ENCODE results near the gene CD200. TPM values are rescaled to one million over a fixed set of nuclear protein-coding genes. Genes with fewer than 3 reads are reported as not detected.

Gene CD200
- polyA plus RNA-seq, 3 donors: 39.5 to 44.1 (median 43.0) TPM

DNA sequence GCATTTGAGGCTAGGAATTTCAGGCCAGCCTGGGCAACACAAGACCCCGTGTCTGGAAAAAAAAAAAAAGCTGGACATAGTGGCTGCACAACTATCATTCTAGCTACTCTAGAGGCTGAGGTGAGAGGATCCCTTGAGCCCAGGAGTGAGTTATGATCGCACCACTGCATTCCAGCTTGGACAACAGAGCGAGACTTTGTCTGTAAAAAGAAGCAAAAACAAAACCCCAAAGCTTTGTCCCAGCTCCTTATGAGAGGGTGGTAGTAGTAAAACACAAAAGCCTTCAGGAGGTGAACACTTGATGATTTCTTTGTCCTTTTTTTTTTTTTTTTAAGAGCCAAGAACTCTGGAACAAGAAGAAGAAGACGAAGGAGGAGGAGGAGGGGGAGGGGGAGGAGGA lies 1.1 kb upstream of the CD200 start:
- DNase-seq (ENCODE audit: low read depth in 3 of 3, low spot score in 2 of 3): no peak

DNA sequence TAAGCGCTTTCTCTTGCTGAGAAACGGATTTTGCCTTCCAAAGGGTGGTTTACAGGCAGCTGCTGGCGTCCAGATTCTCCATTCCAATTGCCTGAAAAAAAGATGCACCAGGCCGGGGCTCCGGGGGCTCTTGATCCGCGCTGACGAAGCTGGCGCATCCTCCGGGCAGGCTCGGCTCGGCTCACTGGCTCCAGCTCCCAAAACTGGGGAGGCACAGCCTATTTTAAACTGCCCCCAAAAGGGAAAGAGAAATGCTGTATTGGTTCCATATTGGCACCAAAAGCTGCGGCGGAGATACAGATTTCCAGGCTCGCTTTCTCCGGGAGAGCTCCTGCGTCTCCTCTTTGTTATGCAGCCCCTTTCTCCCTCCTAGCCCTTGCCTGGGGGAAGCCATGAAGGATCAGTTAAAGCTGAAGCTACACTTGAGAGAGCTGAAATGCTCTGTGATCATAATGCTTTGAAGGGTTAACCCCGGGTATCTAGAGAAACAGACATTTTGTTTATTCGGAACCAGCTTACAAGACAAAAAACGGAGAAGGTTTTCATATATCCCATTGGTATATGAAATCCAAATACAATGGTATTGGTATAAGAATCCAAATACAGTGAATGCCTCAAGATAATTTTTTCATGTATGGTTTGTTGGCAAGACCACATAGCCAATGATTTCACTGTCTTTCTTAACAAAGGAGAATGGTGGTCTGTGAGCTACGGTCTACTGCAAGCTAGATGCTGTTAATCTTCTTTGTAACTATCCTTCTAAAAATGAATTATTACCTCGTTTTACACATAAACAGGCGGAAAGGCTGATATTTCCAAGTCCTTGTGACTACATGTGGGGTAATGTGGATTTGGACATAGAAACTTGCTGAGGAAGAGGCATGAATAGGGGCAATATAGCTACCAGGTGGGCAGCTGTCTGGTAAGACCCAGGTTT lies 693 bp downstream of the CD200 start:
- DNase-seq (ENCODE audit: low read depth in 3 of 3, low spot score in 2 of 3): peak; percentile 62 to 74 (median 62)

DNA sequence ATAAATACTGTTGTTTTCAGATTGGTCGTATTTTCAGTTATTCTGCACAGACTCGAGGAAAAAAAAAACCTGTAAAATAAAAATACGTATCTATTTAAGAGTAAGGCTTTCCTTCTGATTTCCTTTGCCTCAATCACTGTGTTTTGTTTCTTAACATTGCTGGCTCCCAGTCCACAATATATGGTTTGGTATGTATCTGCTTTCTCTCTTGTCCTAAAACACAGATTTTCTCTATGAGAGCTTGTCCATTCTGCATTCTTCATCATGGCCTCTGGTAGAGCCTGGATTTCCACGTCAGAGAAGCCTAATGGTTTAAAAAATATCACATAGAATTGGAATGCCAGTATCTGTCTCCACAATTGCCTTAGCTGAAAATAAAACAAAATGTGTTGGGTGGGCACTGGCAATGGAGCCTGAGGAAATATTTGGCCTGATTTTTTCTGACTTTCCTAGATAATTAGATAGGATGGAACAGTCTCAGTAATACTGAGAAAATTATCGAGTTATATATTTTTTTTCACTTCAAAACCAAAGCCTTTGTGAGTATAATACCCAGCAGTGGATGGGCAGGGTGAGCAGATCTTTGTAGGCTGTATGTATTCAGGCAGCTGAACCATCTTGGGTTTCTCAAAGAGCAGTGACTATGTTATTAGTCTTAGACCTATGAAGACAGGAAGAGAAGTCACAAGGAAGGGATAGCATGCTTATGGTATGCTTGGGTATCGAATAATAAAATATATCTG lies 1.9 kb downstream of the CD200 start:
- no peak for DNase-seq (ENCODE audit: low read depth in 3 of 3, low spot score in 2 of 3)

DNA sequence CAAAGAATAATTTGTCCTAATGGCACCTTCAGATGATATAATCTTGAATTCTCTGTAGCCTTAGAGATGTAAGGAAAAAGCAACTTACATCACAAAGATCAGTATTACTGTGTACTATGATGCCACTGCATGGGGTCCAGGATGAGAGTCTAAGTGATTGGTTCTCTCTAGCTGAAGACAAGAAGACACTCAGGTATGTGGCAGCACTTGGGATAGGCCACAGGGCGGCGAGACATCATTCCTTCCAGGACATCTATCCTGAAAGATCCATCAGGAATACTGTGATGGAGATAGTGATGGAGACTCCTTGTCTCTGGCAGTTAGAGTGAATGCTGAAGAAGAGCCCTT lies 2.5 kb downstream of the CD200 start:
- DNase-seq (ENCODE audit: low read depth in 3 of 3, low spot score in 2 of 3): no peak

DNA sequence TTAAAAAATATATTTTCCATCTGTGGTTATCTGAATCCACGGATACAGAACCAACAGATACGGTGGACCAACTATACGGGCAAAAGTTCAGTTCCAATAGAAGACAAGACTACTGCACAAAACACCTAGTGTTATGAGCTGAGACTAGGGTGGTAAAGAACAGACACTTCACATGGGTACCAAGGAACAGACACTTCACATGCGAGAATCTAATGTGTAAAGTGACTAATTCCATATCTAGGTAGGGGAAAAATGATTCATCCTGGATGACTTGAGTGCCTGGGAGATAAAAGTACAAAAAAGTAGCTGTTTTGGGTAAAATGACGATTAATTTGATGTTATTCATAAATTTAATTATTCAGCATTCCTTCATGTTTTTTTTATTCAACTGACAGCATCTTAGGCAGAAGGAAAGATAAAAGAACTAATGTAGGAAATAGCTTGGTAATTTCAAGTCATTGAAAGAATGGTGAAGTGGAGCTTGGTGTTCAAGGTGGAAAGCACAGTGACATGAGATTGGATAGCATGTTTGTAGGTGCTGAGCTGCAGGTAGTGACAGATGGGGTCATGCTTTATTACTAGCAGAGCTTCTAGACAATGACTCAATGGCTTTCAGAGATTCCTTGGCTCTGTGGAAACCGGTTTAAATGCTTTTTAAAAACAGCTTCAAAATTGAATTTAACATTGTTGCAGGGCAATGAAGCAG lies 5.2 kb downstream of the CD200 start:
- DNase-seq (ENCODE audit: low read depth in 3 of 3, low spot score in 2 of 3): no peak

DNA sequence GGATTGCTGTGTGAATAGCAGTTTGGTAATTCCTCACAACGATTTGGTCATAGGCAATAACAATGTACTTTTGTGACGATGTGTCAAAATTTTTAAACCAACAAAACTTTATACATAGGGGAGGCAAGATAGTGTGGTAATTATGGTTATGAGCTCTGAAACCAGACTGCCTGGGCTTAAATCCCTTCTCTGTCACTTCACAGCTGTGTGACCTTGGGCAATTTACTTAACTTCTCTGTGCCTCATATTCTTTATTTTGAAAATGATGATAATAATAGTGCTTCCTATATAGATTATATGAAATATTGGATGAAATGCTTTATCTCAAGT lies 5.7 kb downstream of the CD200 start:
- no peak for DNase-seq (ENCODE audit: low read depth in 3 of 3, low spot score in 2 of 3)

DNA sequence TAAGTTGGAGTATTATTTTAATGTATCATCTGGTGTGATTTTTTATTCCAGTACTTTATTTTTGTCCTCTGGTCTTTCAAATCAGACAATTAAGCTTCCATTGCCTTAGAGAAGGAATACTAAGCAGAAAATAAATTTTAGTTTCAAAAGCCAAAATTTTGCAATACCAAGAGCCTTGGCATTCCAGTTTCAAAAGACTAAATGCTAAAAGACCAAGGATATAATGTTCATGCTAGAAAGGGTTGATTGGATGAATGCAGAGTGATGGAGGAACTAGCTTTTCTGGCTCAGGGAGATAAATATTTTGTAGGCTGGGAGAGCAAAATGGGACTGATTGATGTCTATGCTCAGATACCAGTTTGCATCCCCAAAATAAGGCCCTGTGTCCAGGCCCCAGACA lies 6.2 kb downstream of the CD200 start:
- DNase-seq (ENCODE audit: low read depth in 3 of 3, low spot score in 2 of 3): no peak

DNA sequence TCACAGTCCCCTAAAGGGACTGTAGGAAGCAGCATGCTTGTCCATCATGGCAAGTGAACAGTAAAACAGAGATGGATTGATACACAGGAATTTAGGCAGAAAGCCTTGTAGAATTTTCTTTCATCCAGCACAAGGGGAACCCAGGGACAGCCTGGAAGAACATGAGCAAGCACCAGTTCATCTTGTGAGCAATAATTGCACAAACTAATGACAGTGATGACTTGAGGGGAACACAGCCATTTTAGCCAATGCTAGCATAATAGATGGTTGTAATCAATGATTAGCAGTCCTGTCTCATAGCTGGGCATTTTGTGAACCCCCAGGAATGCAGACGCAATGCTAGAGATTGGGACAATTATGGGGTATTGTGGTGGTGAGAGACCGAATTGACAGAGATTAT lies 6.7 kb downstream of the CD200 start:
- no peak for DNase-seq (ENCODE audit: low read depth in 3 of 3, low spot score in 2 of 3)

DNA sequence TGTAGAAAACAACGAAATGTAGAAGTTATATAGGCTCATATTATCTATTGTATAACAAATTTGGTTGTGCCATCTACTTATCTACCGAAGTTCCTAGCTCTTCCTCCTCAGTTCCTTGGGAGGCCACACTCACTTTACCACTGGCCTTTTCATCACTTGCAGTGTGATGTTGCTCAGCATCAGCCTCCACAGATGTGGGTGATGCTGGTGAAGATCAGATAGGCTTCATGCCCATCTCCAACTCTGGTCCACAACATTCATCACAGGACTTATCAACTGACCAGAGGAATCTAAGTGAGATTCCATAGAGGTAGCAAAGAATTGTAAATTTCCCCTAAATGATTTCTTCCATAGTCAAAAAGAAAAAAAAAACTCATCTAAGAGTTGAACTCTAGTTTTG lies 8.4 kb downstream of the CD200 start:
- no peak for DNase-seq (ENCODE audit: low read depth in 3 of 3, low spot score in 2 of 3)

DNA sequence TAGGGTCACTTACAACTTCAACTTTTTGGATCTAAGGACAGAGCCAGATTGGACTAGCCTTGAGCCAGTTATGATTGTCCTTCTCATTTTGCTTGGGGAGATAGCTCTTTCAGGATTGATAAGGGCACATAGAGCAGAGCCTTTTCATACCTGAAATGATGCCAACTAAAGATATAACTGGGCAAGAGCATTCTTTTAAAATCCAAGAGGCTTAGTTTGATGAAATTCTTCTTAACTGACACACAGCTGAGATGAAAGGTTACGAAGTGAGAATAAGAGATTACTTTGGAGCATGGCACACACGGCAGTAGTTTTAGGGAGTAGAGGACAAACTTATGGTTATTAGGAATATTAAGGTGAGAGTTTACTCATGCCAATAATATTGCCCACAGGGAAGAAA lies 12.7 kb downstream of the CD200 start:
- DNase-seq (ENCODE audit: low read depth in 3 of 3, low spot score in 2 of 3): no peak

DNA sequence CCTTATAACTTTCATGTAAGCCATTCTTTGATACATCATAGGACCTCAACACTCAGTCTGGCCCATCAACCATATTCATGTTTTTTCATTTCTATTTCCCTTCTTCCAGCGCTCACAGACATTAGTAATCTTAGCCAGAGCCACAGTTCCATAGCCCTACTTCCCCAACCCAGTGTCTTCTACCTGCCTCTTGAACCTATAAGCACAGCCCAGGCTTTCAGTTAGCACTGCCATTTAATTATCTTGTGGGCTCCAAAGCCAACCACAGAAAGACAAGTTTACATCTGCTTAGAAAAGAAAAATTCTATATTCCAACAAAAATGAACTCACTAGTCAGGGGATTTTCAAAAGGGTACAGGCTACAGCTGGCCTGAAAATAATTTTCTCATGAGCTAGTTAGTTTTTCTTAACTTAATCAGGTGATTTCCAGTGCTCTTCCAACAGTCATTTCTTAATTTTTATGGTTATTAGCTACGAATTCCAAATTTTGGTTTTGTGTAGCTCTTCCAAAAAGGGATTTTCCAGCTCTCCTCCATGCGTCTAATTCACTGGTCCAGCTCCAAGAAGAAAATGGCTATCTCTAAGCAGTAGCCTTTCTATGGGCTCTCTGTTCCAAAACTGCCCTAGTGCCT lies 13.7 kb downstream of the CD200 start:
- no peak for DNase-seq (ENCODE audit: low read depth in 3 of 3, low spot score in 2 of 3)

DNA sequence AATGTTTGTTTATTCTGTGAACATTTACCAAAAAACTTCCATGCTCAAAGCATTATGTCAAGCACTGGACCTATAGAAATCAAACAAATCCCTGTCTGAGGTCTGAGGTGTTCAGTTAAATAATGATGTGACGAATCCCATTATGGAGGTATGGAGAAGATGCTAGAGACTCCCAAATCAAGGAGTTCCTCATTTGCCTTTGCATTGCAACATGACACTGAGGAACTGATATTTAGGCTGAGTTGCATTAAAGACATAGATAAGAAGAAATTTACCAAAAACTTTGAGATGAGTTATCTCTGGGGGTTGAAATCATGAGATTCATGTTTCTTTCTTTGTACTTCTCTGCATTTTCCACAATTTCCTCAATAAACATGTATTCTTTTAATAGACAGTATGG lies 16.0 kb downstream of the CD200 start:
- no peak for DNase-seq (ENCODE audit: low read depth in 3 of 3, low spot score in 2 of 3)

DNA sequence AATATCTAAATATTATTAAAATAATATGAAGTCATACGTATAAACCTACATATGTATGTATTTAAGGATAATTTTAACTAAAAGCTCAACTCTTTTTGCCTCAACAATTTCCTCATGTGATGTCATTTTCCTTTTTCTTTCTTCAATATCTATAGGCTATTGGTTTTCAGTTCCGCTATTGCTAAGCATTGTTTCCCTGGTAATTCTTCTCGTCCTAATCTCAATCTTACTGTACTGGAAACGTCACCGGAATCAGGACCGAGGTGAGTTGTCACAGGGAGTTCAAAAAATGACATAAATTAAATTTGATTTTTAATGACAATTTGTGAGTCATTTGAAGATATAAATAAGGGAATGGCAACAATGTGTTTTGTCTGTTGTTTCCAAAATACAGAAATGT lies 16.6 kb downstream of the CD200 start:
- DNase-seq (ENCODE audit: low read depth in 3 of 3, low spot score in 2 of 3): no peak

DNA sequence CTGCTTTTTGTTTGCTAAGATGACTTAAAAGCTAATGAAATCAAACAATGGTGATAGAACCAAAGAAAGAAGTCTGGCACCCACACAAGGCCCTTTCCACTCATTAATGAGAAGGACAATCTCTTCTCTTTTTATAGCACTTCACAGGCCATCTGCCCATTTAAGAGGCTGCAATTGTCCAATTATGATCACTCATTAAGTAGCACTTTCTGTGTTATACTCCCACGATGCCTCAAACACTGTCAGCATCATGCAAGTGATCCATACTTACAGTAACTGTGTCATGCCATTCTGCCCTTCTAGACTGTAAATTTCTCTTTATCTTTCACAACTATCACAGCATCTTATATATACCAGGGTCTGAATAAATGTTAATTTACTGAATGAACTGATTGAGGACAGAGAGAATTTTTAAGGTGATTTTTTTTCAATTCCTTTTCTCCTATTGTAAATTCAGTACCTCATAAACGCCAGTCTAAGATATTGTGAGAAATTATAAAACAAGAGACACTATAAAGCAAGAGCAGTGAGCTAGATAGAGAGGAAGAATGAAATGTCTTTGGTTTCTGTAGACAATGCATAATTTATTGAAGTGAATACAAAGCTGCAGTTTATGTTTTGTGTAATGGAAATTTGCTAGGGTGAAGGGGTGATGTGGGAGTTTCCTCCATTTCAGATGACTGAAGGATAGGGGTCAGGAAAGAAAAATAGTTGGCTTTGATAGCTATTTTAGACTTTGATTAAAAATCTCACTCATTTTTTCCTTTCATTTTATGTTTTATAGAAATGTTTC lies 17.3 kb downstream of the CD200 start:
- DNase-seq (ENCODE audit: low read depth in 3 of 3, low spot score in 2 of 3): no peak

DNA sequence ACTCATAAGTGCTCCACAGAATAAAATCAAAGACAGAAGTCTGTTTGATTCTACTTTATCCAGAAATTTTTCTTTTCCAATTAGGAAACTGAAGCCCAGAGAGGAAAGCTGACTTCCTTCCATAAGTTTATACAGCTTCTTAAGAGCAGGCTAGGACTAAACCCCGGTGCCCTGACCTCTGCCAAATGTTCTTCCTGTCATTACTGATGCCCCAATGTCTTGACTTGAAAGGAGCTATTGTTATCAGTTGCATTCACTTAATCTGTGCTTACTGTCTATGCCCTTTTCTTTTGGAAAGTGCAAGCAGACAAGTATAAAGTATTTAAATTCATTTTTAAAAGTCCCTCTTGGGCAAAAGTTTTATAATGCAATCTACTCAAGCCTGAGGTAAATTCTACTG lies 18.1 kb downstream of the CD200 start:
- no peak for DNase-seq (ENCODE audit: low read depth in 3 of 3, low spot score in 2 of 3)

DNA sequence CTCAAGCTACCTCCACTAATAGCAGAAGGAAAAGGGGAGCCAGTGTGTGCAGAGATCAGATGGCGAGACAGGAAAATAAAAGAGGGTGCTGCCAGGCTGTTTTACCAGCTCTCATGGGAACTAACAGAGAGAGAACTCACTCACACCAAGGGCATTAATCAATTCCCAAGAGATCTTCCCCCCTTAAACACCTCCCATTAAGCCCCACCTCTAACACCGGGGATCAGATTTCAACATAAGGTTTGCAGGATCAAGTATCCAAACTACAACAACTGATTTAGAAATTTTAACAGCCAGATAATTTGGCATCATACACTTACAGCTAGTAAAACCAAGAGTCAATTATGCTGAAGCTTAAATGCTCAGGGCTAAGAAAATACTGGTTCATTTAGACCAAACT lies 18.9 kb downstream of the CD200 start:
- no peak for DNase-seq (ENCODE audit: low read depth in 3 of 3, low spot score in 2 of 3)

DNA sequence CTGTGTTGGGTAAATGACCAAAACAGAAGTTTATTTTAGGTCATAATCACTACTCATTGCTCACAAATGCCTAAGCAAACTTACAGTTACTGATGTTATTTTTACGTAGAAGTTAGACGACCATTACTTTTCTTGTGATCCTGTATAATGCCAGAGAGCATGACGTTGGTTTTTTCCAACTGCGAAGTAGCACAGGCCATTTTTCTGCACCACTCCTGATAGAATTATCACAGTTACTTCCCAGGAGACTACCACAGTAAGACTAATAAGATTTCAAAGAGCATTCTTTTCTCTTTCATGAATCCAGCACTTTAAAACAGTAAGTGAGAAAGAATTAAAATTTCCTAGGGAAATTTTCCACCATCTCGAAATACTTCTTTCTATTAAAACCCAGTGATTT lies 19.8 kb downstream of the CD200 start:
- no peak for DNase-seq (ENCODE audit: low read depth in 3 of 3, low spot score in 2 of 3)

DNA sequence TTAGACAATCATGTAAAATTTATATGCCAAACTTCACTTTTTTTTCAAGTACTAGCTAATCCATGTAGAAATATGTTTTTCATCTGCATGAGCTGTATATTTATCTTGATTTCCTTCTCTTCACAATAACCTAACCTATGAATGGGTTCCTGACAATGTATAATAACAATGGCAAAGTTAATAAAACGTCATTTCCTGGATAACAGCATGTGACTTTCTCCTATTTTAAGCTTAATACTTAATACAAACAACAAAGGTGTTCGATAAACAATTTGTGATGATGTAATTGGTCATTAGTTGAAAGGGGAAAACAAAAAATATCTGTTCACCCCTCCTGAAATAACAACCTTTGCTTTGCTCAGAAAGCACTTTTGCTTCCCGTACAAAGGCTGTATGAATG lies 20.4 kb downstream of the CD200 start:
- no peak for DNase-seq (ENCODE audit: low read depth in 3 of 3, low spot score in 2 of 3)

DNA sequence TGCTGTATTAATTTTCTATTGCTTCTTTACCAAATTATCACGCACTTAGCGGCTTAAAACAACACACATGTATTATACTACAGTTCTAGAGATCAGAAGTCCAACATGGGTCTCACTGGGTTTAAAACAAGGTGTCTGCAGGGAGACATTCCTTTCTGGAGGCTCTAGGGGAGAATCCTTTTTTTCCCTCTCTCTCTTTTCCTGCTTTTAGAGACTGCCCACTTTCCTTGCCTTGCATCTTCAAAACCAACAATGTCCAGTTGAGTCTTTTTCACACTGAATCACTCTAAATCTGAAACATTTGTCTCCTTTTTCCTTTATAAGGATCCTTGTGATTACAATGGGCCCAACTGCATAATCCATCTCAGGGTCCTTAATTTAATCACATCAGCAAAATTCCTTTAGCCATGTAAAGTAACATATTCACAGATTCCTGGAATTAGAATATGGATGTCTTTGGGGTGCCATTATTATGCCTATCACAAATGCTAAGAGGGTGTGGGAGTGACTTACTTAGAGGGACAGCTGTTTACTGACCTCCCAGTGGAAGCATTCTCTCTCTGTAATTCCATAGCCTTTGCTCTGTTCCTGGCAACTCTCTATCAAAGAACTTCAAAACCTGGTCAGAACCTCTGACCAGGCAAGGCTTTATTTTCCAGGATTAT lies 21.8 kb downstream of the CD200 start:
- DNase-seq (ENCODE audit: low read depth in 3 of 3, low spot score in 2 of 3): no peak

DNA sequence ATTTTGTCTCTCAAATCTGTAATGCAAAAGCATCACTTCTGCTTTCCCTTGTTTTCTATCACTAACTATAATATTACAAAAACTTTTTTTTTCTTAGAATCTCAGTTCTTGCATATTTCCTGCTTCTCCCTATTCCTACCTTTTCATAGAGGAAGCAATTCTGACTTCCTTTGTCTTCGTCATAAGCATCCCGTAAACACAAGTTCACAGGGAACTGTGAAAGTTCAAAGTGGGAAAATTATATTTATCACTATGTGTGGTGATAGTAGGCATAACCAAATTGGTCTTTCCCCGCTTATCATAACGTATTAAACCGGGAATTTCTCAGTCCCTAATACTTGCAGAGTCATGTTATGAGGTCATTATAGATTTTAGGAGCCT lies 22.3 kb downstream of the CD200 start:
- DNase-seq (ENCODE audit: low read depth in 3 of 3, low spot score in 2 of 3): no peak

Data from right renal cortex interstitium (tissue), 3 donors.